Transverse colon (tissue), 4 donors: ENCODE measurements around the gene ANKS1B. TPM values are rescaled to one million over a fixed set of nuclear protein-coding genes. Genes with fewer than 3 reads are reported as not detected.

Source experiments
- DNase-seq: peaks from one replicate; pipeline ENCODE4 v3.0.0-alpha.2; 2019
- H3K27ac ChIP-seq, 4 donors: fragments of 200-600 bp; sonication (generic); 2 replicates each; pipeline ENCODE4 v1.5.1; 2016 to 2018; ENCODE audit warnings: inconsistent platforms in 4 of 4
- H3K27me3 ChIP-seq: fragments of 200-600 bp; sonication (generic); 2 replicates; pipeline ENCODE4 v1.5.1; 2017; ENCODE audit warnings: inconsistent platforms
- H3K36me3 ChIP-seq, 4 donors: fragments of 200-600 bp; sonication (generic); 2 replicates each; pipeline ENCODE4 v1.5.1; 2017 to 2019; ENCODE audit warnings: inconsistent platforms in 4 of 4
- H3K4me1 ChIP-seq, 4 donors: fragments of 200-600 bp; sonication (generic); 2 replicates each; pipeline ENCODE4 v1.5.1; 2017 to 2020; ENCODE audit warnings: inconsistent platforms in 4 of 4
- H3K4me3 ChIP-seq, 4 donors: fragments of 200-600 bp; sonication (generic); 1 replicate in 1 of 4; 2 replicates in 3 of 4; pipeline versions ENCODE4 v1.5.1 to v1.6.1; 2017 to 2019; ENCODE audit warnings: inconsistent platforms in 4 of 4
- H3K9me3 ChIP-seq, 2 donors: fragments of 200-600 bp; sonication (generic); 2 replicates each; pipeline ENCODE4 v1.5.1; 2017 to 2019; ENCODE audit warnings: inconsistent platforms in 2 of 2
- EP300 ChIP-seq: sonication (generic); formaldehyde crosslinking; IDR thresholded peaks from one replicate; pipeline ENCODE4 v1.6.1; 2017; ENCODE audit warnings: antibody characterized with exemption, low read depth
- POLR2A ChIP-seq: fragments of 450-650 bp; IDR thresholded peaks from one replicate; pipeline ENCODE4 v1.6.1; 2016; ENCODE audit warnings: antibody characterized with exemption, mild to moderate bottlenecking, moderate library complexity
- POLR2AphosphoS5 ChIP-seq, 3 donors: sonication (generic); formaldehyde crosslinking; IDR thresholded peaks; one replicate each; pipeline ENCODE4 v1.6.1; 2016; ENCODE audit warnings: antibody characterized with exemption in 3 of 3
- WGBS, 2 donors: methylation state at CpG; one replicate each; pipeline ENCODE4 v1.1.5; 2018; ENCODE audit warnings: low coverage in 1 of 2; 5-methylcytosine and 5-hydroxymethylcytosine counted together
- in situ Hi-C, 4 donors: fragments of 200-750 bp; cut with MboI; loops; one replicate each; pipeline versions ENCODE4 v1.15.0 to v1.15.1; 2017; ENCODE audit warnings: low sequenced_read_pairs in 3 of 4, low pct_ligation_motif_present in 1 of 4, low pct_unique_long_range_greater_than_20kb in 1 of 4
- intact Hi-C: fragments of 100-400 bp; cut with DNase I; formaldehyde crosslinking; loops from one replicate; pipeline ENCODE4 v1.15.1; 2023; ENCODE audit warnings: low total_unique reads
- total RNA-seq, 4 donors: library from RNA; depleted of rRNA; stranded (reverse); fragments of >200 nt; gene quantifications; one replicate each; pipeline ENCODE4 v1.1.0, GENCODE V29; 2016
- TF ChIP-seq, protein P1 (sequence below), 5 experiments: fragments of 200-600 bp in 3 of 5; fragments of 450-650 bp in 2 of 5; sonication (generic) in 3 of 5; IDR thresholded peaks; 1 replicate in 2 of 5; 2 replicates in 3 of 5; pipeline ENCODE4 v1.5.1; 2016 to 2017; ENCODE audit warnings: antibody characterized with exemption in 5 of 5, inconsistent platforms in 3 of 5, mild to moderate bottlenecking in 2 of 5, moderate library complexity in 1 of 5

Gene ANKS1B
- total RNA-seq, 4 donors from 2014 or later = 1.4 to 6.4 (median 3.5) TPM; not detected in 1

DNA sequence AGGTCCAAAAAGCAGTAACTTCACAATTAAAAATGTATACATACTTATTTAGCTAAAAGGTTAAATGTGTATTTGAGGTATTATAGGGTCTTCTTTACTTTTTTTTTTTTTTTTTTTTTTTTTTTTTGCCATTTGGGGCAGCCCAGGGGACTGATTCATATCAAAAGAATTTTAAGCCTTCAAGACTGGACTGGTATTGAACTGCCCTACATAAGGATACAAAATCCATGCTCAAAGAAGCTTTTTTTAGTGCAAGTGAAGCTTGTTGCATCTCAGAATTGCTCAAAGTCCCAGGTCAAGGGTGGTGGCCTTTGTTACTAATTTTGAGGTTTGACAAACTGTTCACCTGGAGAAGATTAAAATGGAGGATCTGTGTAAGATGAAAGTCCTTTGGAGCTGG is 1215.7 kb downstream of the ANKS1B start:
- DNase-seq = no peak
- TF ChIP-seq POLR2A (no peak), POLR2AphosphoS5 (IDR thresholded peaks at IDR 0.05) (no peak), EP300 (no peak)
- TF ChIP-seq, protein P1, sequence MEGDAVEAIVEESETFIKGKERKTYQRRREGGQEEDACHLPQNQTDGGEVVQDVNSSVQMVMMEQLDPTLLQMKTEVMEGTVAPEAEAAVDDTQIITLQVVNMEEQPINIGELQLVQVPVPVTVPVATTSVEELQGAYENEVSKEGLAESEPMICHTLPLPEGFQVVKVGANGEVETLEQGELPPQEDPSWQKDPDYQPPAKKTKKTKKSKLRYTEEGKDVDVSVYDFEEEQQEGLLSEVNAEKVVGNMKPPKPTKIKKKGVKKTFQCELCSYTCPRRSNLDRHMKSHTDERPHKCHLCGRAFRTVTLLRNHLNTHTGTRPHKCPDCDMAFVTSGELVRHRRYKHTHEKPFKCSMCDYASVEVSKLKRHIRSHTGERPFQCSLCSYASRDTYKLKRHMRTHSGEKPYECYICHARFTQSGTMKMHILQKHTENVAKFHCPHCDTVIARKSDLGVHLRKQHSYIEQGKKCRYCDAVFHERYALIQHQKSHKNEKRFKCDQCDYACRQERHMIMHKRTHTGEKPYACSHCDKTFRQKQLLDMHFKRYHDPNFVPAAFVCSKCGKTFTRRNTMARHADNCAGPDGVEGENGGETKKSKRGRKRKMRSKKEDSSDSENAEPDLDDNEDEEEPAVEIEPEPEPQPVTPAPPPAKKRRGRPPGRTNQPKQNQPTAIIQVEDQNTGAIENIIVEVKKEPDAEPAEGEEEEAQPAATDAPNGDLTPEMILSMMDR (IDR thresholded peaks at IDR 0.05) = no peak
- no peaks in the 10 kb centered on the region for H3K27me3 ChIP-seq
- H3K27ac ChIP-seq = no peak overlapping the region
- H3K4me1 ChIP-seq = no peaks in the 10 kb centered on the region
- intact Hi-C loops (no loop called here), in situ Hi-C loops (no loop called here)
- no peaks in the 10 kb centered on the region for H3K36me3 ChIP-seq
- H3K9me3 ChIP-seq = no peaks in the 10 kb centered on the region
- H3K4me3 ChIP-seq = no peak overlapping the region

DNA sequence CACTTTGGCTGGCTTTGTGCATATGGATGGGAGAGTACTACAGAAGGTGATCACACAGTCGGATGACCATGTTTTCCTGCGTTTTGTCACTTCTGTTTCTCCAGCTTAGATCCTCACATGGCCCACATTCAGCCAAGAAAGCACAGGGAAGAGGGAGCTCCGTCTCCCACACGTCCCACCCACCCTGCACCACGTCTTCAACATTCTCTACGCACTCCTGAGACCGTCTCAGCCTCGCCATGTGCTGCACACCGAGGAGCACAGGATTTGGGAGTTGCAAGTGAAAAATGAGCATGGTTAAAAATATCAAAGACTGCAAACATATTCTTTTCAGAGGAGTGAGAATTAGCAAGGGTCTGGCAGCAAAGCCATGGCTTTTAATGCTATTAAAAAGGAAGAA is 1217.5 kb downstream of the ANKS1B start:
- Histone ChIP-seq H3K9me3 (no peaks in the 10 kb centered on the region), H3K36me3 (no peaks in the 10 kb centered on the region), H3K27me3 (no peaks in the 10 kb centered on the region), H3K27ac (no peak overlapping the region), H3K4me1 (no peaks in the 10 kb centered on the region), H3K4me3 (no peak overlapping the region)
- no peak for DNase-seq
- WGBS, 2 donors = 76 to 79% methylated on average over 9 of the region's 9 CpGs
- in situ Hi-C loops = no loop called here
- intact Hi-C loops = no loop called here
- TF ChIP-seq, protein P1 (IDR thresholded peaks at IDR 0.05) = no peak
- TF ChIP-seq POLR2AphosphoS5 (IDR thresholded peaks at IDR 0.05) = no peak
- no peak for TF ChIP-seq POLR2A
- TF ChIP-seq EP300 = no peak

DNA sequence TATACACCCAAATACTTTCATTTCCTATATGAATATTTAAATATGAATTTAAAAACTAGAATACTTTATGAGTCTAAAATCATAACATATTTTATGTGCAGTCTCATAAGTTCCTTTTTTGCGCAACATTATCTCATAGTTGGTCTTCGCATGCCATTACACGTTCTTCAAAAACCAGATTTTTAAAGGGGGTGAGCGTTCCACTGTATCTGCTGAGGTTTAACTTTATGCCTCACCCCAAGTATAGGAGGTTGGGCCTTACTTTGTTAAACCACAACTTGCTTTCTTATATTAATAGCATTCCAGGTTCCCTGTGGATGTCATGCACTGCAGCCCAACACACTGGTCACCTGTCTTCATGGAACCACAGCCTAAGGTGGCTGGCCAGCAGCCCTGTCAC is 1221.1 kb downstream of the ANKS1B start:
- intact Hi-C loops (no loop called here), in situ Hi-C loops (no loop called here)
- H3K4me1 ChIP-seq = no peaks in the 10 kb centered on the region
- TF ChIP-seq EP300 (no peak), POLR2A (no peak), POLR2AphosphoS5 (IDR thresholded peaks at IDR 0.05) (no peak)
- TF ChIP-seq, protein P1 (IDR thresholded peaks at IDR 0.05) = no peak
- H3K4me3 ChIP-seq = no peak overlapping the region
- WGBS, 2 donors = 87 to 93% methylated on average over 4 of the region's 4 CpGs
- no peak for DNase-seq
- no peaks in the 10 kb centered on the region for H3K27me3 ChIP-seq
- H3K9me3 ChIP-seq = no peaks in the 10 kb centered on the region
- no peaks in the 10 kb centered on the region for H3K36me3 ChIP-seq
- H3K27ac ChIP-seq = no peak overlapping the region

DNA sequence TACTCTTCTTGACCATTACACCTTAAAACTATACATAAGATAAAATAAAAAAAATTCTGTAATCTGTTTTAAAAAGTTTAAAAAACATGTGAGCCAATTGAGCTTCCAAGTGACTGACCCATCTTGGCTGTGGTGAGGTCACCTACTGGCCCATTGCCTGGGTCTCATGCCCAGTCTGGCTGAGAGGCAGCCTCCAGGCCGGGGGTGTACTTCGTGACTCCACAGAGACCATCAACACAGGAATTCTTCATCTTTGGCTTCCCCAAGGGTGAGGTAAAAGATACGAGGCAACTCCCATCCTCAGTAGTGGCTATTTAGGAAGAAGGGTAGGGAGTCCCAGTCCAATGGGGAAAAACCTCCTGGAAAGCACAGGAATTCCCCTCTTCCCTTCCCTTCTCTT is 1226.4 kb downstream of the ANKS1B start:
- Histone ChIP-seq H3K9me3 (no peaks in the 10 kb centered on the region), H3K4me1 (no peaks in the 10 kb centered on the region), H3K27ac (no peak overlapping the region), H3K27me3 (no peaks in the 10 kb centered on the region), H3K36me3 (no peaks in the 10 kb centered on the region), H3K4me3 (no peak overlapping the region)
- in situ Hi-C loops = no loop called here
- TF ChIP-seq POLR2A = no peak
- TF ChIP-seq EP300 = no peak
- TF ChIP-seq, protein P1 (IDR thresholded peaks at IDR 0.05) = no peak
- no peak for TF ChIP-seq POLR2AphosphoS5 (IDR thresholded peaks at IDR 0.05)
- intact Hi-C loops = no loop called here
- WGBS, 2 donors = 40 to 67% methylated on average over 1 to 3 of the region's 3 CpGs
- DNase-seq = no peak
